B cell (primary cell): ENCODE measurements around the gene POLR1E. TPM values are rescaled to one million over a fixed set of nuclear protein-coding genes. Genes with fewer than 3 reads are reported as not detected.
A peak's percentile ranks its signal among the peaks of the same experiment; 100 is the strongest.

Experiments
- ATAC-seq: fragments of 200-7000 bp; cut with Tn5 transposase; one replicate; pipeline ENCODE4 v1.10.0; 2021; ENCODE audit warnings: low read depth, mild to moderate bottlenecking, moderate number of reproducible peaks, moderate library complexity
- CTCF ChIA-PET: fragments of 350-600 bp; sonication (Branson Sonifier 250); formaldehyde crosslinking; loops from one replicate; lab custom pipeline; 2021; ENCODE audit warnings: antibody characterized with exemption, inconsistent platforms; lab: Charles Lee
- POLR2A ChIA-PET: fragments of 350-600 bp; sonication (Branson Sonifier 250); formaldehyde crosslinking; loops from one replicate; lab custom pipeline; 2021; ENCODE audit warnings: antibody characterized with exemption; lab: Charles Lee
- DNase-seq: peaks from one replicate; pipeline ENCODE4 v3.0.0; 2013
- H2AFZ ChIP-seq: 2 replicates; pipeline ENCODE4 v1.6.1; 2012; ENCODE audit warnings: mild to moderate bottlenecking, low read depth, low read length; ENCODE audit not compliant: insufficient read depth, poor library complexity, severe bottlenecking
- H3K27ac ChIP-seq, 2 donors: 1 replicate in 1 of 2; 2 replicates in 1 of 2; pipeline ENCODE4 v1.5.1; 2012 to 2013; ENCODE audit warnings: low read length in 2 of 2, mild to moderate bottlenecking in 2 of 2, moderate library complexity in 1 of 2
- H3K27me3 ChIP-seq, 4 experiments: fragments of 200-600 bp in 1 of 4; sonication (generic) in 1 of 4; replicated peaks in 1 of 4; 1 replicate in 2 of 4; 2 replicates in 2 of 4; pipeline versions ENCODE4 v1.6.1 to v1.7.0; 2013 to 2016; ENCODE audit warnings: low read length in 3 of 4, mild to moderate bottlenecking in 2 of 4, mixed read lengths in 1 of 4, moderate library complexity in 1 of 4; ENCODE audit not compliant: insufficient read depth in 4 of 4, control insufficient read depth in 3 of 4; ENCODE audit errors: control extremely low read depth in 1 of 4
- H3K36me3 ChIP-seq, 2 experiments: replicated peaks in 1 of 2; 1 replicate in 1 of 2; 2 replicates in 1 of 2; pipeline versions ENCODE4 v1.6.1 to v1.7.1; 2013; ENCODE audit warnings: low read length in 1 of 2; ENCODE audit not compliant: insufficient read depth in 2 of 2, control insufficient read depth in 1 of 2; ENCODE audit errors: control extremely low read depth in 1 of 2, extremely low read depth in 1 of 2
- H3K4me1 ChIP-seq, 2 donors: fragments of 200-600 bp in 1 of 2; sonication (generic) in 1 of 2; 1 replicate in 1 of 2; 2 replicates in 1 of 2; pipeline versions ENCODE4 v1.5.1 to v1.6.1; 2013 to 2017; ENCODE audit warnings: low read length in 2 of 2; ENCODE audit not compliant: control insufficient read depth in 2 of 2, insufficient read depth in 2 of 2
- H3K4me2 ChIP-seq: replicated peaks from 2 replicates; pipeline ENCODE3; 2012; ENCODE audit warnings: mild to moderate bottlenecking, low read depth, low read length; ENCODE audit not compliant: poor library complexity, severe bottlenecking
- H3K4me3 ChIP-seq, 5 experiments: fragments of 200-600 bp in 1 of 5; sonication (generic) in 1 of 5; 1 replicate in 3 of 5; 2 replicates in 2 of 5; pipeline versions ENCODE4 v1.5.1 to v1.7.0; 2011 to 2016; ENCODE audit warnings: low read length in 4 of 5, mild to moderate bottlenecking in 4 of 5, low read depth in 2 of 5, control low read depth in 1 of 5, moderate library complexity in 1 of 5; ENCODE audit not compliant: insufficient read depth in 1 of 5; ENCODE audit errors: control extremely low read depth in 1 of 5, extremely low read depth in 1 of 5
- H3K79me2 ChIP-seq: fragments of 200-600 bp; sonication (generic); one replicate; pipeline ENCODE4 v1.6.0; 2016; ENCODE audit warnings: low read length; ENCODE audit not compliant: control insufficient read depth, insufficient read depth
- H3K9ac ChIP-seq: fragments of 200-600 bp; sonication (generic); 2 replicates; pipeline ENCODE4 v1.6.1; 2017; ENCODE audit warnings: mild to moderate bottlenecking, low read length, moderate library complexity
- H3K9me3 ChIP-seq, 3 donors: one replicate each; pipeline versions ENCODE4 v1.6.1 to v1.7.1; 2013; ENCODE audit warnings: low read length in 2 of 3; ENCODE audit not compliant: control insufficient read depth in 2 of 3, insufficient read depth in 1 of 3; ENCODE audit errors: control extremely low read depth in 1 of 3
- H4K20me1 ChIP-seq: 2 replicates; pipeline ENCODE4 v1.6.0; 2012; ENCODE audit warnings: mild to moderate bottlenecking, low read length; ENCODE audit not compliant: insufficient read depth, control insufficient read depth, poor library complexity, severe bottlenecking
- H3K27ac Mint-ChIP-seq: one replicate; pipeline ENCODE4 v1.8.0; 2021; ENCODE audit warnings: mixed read lengths
- H3K27me3 Mint-ChIP-seq: one replicate; pipeline ENCODE4 v1.8.0; 2021; ENCODE audit warnings: mixed read lengths
- H3K4me1 Mint-ChIP-seq: one replicate; pipeline ENCODE4 v1.8.0; 2021; ENCODE audit warnings: mixed read lengths
- H3K4me3 Mint-ChIP-seq: one replicate; pipeline ENCODE4 v1.8.0; 2021; ENCODE audit warnings: mixed read lengths
- H3K9me3 Mint-ChIP-seq: one replicate; pipeline ENCODE4 v1.8.0; 2022; ENCODE audit warnings: mixed read lengths; ENCODE audit not compliant: insufficient read depth
- CTCF ChIP-seq: fragments of 200-600 bp; IDR thresholded peaks from one replicate; pipeline ENCODE4 v1.8.0; 2022; ENCODE audit warnings: antibody characterized with exemption, mild to moderate bottlenecking
- EZH2 ChIP-seq: IDR thresholded peaks from 2 replicates; pipeline ENCODE4 v1.6.1; 2012; ENCODE audit warnings: borderline replicate concordance, low read depth, mild to moderate bottlenecking, moderate library complexity, low read length; ENCODE audit not compliant: insufficient read depth, poor library complexity, severe bottlenecking
- WGBS: methylation state at CpG from one replicate; pipeline ENCODE4 v1.1.5; 2013; ENCODE audit warnings: missing lambda C conversion rate; ENCODE audit not compliant: insufficient coverage; 5-methylcytosine and 5-hydroxymethylcytosine counted together
- intact Hi-C: fragments of 100-400 bp; cut with micrococcal nuclease; formaldehyde crosslinking; loops from one replicate; pipeline ENCODE4 v1.10.0; 2022
- polyA plus RNA-seq: library from polyadenylated mRNA; depleted of rRNA; stranded (reverse); fragments of >200 nt; gene quantifications from 2 replicates; pipeline ENCODE4 v1.2.3, GENCODE V29; 2012
- total RNA-seq, 2 donors: library from RNA; stranded (reverse); fragments of 120-200 nt in 1 of 2; gene quantifications; 1 replicate in 1 of 2; 2 replicates in 1 of 2; pipeline versions ENCODE4 v1.2.3 to v1.2.4, GENCODE V29; 2013 to 2022

Gene POLR1E
- total and polyA plus RNA-seq, 2 donors (not counting 1 experiment from before 2014, with no cell fraction given): 11.6 to 31.0 TPM

GRCh38 chr9:37542895-37543294 lies 57.1 kb downstream of the POLR1E start:
- Histone ChIP-seq H2AFZ (no peak overlapping the region), H4K20me1 (no peaks in the 10 kb centered on the region), H3K4me2 (no peak overlapping the region), H3K4me1 (peaks cover 0 to 16% of the 10 kb centered on the region in 2 donors), H3K36me3 (peaks cover 0 to 23% of the 10 kb centered on the region in 2 experiments), H3K79me2 (peaks cover 6% of the 10 kb centered on the region), H3K9me3 (peaks cover 0 to 4% (median 0%) of the 10 kb centered on the region in 3 donors), H3K27ac (no peak overlapping the region), H3K27me3 (no peaks in the 10 kb centered on the region), H3K4me3 (no peak overlapping the region), H3K9ac (no peak overlapping the region)
- DNase-seq: no peak
- no peak overlapping the region for H3K4me3 Mint-ChIP-seq
- CTCF ChIA-PET: interaction anchor here (0.6 to 1.5 kb wide), 2 partner anchors 21 to 50 kb away, joined by 3 read pairs; partner anchors contain the start of gene TOMM5
- POLR2A ChIA-PET: no interaction called here
- WGBS: 50% methylated on average over 1 of the region's 1 CpG
- ATAC-seq: no peak
- intact Hi-C loops: no loop called here
- peak overlapping the region; percentile 3 for H3K27ac Mint-ChIP-seq
- peaks cover 38% of the 10 kb centered on the region for H3K4me1 Mint-ChIP-seq
- no peak for TF ChIP-seq CTCF
- no peak for TF ChIP-seq EZH2
- H3K9me3 Mint-ChIP-seq: peaks cover 2% of the 10 kb centered on the region
- H3K27me3 Mint-ChIP-seq: no peaks in the 10 kb centered on the region

- Mint-ChIP-seq H3K9me3 (peaks cover 2% of the 10 kb centered on the region), H3K4me3 (no peak overlapping the region), H3K27ac (no peak overlapping the region), H3K27me3 (no peaks in the 10 kb centered on the region), H3K4me1 (peaks cover 41% of the 10 kb centered on the region)
- Histone ChIP-seq H2AFZ (no peak overlapping the region), H3K27ac (no peak overlapping the region), H3K9me3 (peaks cover 0 to 4% (median 0%) of the 10 kb centered on the region in 3 donors), H4K20me1 (no peaks in the 10 kb centered on the region), H3K9ac (no peak overlapping the region), H3K4me1 (peaks cover 0 to 16% of the 10 kb centered on the region in 2 donors), H3K4me2 (no peak overlapping the region), H3K79me2 (peaks cover 6% of the 10 kb centered on the region), H3K4me3 (no peak overlapping the region), H3K27me3 (no peaks in the 10 kb centered on the region), H3K36me3 (peaks cover 0 to 18% of the 10 kb centered on the region in 2 experiments)
- ATAC-seq: no peak
- WGBS: no CpG with 5 or more reads among the region's 1 CpG
- intact Hi-C loops: no loop called here
- CTCF ChIA-PET: interaction anchor here (0.6 kb wide), 1 partner anchor 49 kb away, joined by 3 read pairs; the partner anchor contains the start of gene TOMM5
- DNase-seq: no peak
- TF ChIP-seq EZH2: no peak
- TF ChIP-seq CTCF: no peak
- POLR2A ChIA-PET: no interaction called here
These were observed 57.7 kb downstream of the POLR1E start for GRCh38 chr9:37543468-37543867.
